Measurements from ENCODE around the gene NFS1.

Gene NFS1

DNA sequence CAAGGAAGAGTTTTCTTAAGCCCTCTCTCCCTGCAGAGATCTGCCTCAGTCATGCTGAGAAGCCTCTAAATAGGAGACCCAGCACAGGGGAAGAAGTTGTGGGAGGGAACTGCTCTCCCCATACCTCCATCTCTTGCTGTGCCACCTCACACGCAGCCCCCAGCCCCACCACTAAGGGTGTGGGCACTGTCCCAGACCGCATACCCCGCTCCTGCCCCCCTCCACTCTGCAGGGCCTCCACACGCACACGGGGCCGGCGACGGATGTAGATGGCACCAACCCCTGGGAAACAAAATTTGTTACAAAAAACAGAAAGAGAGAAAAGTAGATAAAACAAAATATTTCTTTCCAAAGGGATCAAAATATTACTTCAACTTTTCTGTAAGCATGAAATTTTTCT, 24.2 kb downstream of the NFS1 start:
- no peak for DNase-seq (ENCODE audit: low read depth)

DNA sequence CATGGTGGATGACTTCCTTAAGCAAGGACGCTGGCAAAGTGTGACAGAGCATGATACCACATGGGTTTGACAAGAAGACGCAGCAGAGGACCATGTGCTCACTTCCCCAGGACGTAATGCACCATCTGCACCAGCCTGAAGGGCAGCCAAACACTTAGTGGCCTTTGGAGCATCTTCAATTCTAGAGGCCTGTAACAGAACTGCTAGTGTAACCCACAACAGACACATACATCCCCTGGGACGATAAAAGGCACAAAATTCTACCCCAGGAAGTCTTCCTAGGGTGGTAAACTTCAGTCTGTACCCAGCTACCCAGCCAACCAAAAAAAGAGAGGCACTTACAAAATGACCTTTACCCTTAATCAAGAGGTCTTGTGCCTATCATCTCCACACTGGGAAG, 25.3 kb downstream of the NFS1 start:
- DNase-seq (ENCODE audit: low read depth), result no peak

DNA sequence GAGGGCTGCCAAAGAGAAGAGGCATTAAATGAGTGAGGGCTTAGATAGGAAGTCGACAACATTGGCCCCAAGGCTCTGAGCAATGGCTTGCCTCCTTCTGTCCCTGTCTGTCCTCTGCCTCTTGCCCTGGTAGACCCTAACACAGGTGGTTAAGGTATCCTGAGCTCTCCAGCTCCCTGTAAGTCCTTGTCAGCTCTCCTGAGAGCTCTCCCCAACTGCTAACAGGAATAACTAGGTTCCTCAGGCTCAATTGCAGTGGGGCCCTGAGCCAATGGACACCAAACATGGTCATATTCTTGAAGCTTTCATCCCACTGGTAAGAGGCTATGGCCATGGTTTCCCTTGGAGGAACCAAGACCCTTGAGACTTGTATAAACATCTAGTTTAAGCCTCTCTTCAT, 29.5 kb downstream of the NFS1 start:
- DNase-seq (ENCODE audit: low read depth), result no peak

DNA sequence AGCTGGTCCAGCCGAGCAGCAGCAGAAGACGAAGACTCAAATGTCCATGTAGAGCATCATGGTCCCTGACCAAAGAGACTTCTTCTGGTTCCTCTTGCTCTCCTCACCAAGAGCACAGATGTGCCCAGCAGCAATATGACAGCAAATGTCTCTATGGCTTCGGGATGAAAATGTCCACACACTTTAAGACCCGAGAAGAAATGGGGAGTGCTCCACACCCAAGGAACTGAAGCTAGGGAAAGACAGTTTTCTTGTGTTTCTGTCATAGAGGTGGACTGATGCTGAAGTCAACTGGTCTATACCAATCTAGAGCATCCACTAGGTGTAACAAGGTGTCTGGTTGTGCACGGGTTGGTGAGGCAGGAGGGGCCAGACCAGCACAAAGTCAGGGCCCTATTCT, 29.9 kb downstream of the NFS1 start:
- no peak for DNase-seq (ENCODE audit: low read depth)

DNA sequence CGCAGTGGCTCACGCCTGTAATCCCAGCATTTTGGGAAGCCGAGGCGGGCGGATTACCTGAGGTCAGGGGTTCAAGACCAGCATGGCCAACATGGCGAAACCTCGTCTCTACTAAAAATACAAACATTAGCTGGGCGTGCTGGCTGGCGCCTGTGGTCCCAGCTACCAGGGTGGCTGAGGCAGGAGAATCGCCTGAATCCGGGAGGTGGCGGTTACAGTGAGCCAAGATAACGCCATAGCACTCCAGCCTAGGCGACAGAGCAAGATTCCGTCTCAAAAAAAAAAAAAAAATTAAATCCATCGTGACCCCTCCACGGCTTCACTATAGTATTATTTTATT, 33.2 kb downstream of the NFS1 start:
- no peak for DNase-seq (ENCODE audit: low read depth)

DNA sequence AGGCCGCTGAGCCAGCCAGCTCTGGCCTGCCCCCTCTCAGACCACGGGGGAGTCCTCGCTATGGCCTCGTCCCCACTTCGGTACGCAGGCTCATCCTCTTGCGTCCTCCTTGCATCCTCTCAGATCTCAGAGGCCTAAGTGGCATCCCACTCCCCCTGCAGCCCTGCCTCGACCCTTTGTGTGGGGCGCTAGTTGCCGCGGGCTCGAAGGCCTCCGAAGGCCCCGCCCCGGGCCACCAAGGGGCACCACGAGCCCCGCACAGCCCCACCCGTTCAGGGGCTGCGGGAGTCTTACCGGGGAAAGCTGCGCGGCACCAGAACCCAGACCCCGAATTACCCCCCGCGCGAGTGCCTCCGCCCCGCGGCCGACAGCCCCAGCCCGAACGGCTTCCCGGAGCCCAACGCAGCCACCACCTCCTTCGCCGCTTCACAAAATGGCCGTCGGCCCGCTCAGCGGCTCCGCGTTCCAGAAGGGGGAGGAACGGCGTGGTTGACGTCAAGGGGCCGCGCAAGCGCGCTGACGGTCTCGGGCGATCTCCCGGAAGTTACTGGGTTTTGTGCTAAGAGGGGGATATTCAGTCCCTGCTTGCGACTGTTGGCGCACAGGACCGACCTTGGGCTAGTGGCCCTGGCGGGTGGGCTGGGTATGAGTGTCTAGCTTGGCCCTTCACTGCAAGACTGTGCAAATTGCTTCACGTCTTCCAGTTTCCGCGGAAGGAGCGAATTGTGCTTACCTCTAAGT, 34.5 kb downstream of the NFS1 start, which contains the start of the genes CPNE1 and RBM12:
TSS of gene CPNE1 (minus strand) at position 435 of the 741 bp plus-strand sequence. CDS start 31,977 bp downstream, outside the sequence.
TSS of gene RBM12 (minus strand) at position 435 of the 741 bp plus-strand sequence. CDS start 9,578 bp downstream, outside the sequence.
- DNase-seq (ENCODE audit: low read depth), result peak; percentile 87

DNA sequence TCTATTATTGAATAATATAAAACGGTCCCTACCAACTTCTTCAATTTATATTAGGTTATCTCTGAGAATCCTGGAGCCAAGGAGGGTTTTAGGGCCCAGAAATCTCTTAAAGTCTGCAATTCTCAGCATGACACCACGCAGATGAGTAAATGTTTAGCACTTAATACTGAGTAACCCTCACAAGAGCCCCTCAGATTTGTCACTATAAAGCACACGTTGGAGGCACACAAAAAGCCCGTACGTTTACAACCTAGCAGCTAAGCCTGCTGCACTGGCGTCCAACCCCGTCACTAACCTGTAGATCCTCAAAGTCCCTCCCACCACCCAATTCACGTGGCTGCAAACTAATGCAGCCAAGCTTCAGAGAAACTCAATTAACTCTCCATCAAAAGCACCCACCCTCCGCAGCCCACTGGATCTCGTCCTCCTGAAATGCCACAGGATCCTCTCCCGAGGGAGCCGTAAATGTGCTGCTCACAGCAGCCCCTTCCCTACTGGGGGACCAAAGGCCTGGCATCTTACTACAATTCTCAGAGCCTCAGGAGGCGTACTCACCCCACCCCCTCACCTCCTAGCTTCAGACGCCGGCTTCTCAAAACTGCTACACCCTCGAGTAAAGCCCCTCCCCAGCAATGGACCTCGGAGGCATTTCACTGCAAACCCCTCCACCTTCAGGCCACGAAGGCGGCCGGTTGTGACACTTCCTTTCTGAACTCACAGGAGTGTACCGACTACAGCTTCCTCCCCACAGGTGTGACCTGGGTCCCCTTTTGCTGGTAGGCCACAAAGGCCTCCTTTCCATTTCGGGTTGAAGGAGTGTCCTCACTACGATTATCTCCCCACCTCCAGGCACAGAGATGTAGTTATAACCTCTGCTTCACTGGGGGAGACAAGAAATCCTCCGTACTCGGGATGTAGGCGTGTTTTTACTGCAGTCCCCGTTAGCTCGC, 35.4 kb downstream of the NFS1 start:
- peak; percentile 27 for DNase-seq (ENCODE audit: low read depth)

DNA sequence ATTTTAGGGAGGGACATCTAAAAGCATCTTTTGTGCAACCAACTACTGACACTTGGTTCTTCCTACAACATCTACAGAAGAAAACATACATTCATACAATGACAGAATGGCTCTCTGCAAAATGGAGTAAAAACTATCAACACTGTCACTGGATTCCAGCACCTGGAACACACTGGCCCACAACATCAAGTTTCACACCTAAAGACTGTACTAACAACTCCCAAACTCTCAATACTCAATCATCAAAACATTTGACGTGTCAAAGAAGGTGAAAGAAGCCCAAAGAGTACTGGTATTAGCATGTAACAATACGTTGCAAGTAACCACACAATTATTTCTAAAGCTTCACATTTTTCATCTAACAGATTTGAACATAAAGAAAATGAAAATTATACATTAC, 36.6 kb downstream of the NFS1 start:
- no peak for DNase-seq (ENCODE audit: low read depth)

DNA sequence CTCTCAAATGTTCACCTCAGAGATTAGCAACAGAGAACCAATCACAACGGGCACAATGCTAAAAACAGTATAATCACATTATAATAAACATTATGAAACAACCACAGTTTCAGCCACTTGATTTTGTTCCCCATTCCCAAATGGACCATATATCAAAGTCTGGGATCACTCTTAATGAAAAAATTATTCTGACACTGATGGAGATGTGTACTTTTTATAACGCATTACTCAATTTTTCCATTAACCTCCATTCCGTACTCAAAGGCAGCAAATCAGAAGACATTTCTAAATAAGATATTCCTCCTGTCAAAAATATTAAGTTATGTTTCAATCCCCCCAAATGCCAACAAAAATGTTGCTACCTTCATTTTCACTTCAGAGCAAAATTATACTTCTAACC, 37.2 kb downstream of the NFS1 start:
- no peak for DNase-seq (ENCODE audit: low read depth)

DNA sequence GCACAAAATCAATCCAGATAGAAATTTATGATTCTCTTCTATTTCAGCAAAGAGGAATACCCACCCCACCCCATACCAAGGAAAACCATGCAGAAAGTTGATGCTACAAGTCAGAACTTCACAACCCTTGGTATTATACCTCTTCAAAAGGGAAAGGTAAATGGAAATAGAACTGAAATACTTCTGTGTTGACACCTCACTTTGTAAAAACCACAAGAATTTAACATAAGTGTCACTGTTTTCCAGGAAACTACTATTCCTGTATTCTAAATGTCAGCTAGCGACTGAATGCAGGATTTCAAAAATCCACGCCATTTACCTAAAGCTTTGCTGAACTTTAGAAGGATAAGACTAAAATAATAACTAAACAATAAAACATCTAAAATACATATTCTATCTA, 38.1 kb downstream of the NFS1 start:
- peak; percentile 14 for DNase-seq (ENCODE audit: low read depth)

DNA sequence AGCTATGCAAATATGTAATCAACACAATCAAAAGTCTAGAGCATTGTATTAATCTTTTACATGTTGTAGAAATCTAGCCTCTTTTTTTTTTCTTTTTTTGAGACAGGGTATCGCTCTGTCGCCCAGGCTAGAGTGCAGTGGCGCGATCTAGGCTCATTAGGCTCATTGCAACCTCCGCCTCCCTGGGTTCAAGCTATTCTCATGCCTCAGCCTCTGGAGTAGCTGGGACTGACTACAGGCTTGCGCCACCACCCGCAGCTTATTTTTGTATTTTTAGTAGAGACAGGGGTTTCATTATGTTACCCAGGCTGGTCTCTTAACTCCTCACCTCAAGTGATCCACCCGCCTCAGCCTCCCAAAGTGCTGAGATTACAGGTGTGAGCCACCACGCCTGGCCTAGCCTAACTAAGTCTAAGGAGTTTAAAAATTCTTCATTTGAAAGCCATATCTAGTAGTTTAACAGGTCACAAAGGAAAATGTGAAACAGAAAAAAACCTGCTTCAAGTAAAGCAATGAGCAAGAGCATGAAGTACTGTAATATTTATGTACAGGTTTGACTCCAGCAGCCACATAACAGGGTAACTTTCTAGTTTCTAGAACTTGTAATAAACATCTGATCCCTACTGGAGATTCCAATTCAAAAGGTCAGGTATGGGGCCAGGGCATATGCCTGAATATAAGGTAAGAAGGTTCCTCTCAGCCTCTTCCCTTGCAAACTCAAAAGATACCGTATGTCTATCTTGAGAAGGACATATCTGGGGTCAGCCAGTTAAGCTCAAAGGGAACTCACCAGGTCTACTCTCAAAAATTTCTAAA, 38.8 kb downstream of the NFS1 start:
- DNase-seq (ENCODE audit: low read depth), result no peak

DNA sequence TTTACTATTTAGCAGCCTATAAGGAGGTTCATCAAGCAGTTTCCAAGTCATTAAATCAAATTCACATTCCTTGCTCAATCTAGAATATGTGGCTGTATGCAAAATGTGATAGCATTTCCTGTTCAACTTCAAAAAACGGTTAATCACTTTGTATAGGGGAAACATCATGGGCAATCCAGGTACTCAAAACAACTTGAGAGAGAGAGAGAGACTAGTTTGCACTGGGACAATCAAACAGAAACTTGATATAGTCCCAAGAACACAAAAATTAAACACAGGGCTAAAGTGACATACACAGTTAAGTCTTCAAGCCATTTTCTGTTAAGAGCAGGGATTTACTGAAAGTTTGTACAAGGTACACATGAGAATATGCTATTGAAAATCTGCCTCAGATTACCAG, 41.9 kb downstream of the NFS1 start:
- no peak for DNase-seq (ENCODE audit: low read depth)

DNA sequence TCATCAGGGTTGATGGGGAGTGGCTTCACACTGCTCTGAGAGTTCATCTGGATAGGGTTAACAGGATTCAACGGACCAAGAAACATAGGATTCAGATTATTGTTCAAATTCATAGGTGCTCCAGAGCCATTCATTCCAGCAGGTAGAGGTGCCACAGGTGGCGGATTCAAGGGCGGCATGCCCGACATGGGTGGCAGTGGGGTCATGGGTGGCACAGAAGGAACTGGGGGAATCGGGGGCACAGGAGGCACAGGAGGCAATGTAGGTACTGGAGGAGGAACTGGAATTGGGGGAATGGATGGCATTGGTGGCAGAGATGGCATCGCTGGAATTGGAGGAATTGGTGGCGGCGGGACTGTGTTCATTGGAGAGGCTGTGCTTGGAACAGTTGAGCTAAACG, 44.7 kb downstream of the NFS1 start:
- no peak for DNase-seq (ENCODE audit: low read depth)

DNA sequence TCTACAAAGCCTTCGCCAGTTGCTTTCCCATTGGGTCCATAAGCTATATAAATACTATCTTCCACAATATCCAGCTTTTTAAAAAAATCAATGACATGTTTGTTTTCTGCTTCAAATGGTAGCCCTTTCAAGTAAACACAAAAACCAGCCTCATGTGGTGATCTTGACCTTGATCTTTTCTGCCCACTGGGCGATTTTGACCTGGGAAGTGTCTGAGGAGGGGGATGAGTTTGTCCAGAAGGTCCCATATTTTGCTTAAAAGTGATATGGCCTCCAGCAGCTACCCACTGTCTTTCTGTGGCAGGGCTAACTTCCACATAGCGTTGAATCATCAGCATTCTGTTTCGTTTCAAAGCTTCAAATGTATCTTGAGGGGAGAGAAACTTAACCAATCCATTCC, 45.3 kb downstream of the NFS1 start:
- no peak for DNase-seq (ENCODE audit: low read depth)

DNA sequence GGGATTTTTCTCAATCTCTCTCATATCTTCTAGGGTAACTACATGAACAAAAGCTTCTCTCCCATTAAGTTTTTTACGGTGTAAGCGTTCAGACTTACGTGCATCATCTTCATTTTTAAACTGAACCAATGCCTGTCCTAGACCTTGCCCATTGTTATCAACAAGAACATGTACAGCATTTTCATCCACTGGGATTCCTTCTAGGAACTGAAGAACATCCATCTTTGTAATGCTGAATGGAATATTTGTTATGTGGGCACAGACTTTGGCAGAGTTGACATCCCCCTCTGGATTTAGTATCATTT, 45.8 kb downstream of the NFS1 start:
- DNase-seq (ENCODE audit: low read depth), result no peak

DNA sequence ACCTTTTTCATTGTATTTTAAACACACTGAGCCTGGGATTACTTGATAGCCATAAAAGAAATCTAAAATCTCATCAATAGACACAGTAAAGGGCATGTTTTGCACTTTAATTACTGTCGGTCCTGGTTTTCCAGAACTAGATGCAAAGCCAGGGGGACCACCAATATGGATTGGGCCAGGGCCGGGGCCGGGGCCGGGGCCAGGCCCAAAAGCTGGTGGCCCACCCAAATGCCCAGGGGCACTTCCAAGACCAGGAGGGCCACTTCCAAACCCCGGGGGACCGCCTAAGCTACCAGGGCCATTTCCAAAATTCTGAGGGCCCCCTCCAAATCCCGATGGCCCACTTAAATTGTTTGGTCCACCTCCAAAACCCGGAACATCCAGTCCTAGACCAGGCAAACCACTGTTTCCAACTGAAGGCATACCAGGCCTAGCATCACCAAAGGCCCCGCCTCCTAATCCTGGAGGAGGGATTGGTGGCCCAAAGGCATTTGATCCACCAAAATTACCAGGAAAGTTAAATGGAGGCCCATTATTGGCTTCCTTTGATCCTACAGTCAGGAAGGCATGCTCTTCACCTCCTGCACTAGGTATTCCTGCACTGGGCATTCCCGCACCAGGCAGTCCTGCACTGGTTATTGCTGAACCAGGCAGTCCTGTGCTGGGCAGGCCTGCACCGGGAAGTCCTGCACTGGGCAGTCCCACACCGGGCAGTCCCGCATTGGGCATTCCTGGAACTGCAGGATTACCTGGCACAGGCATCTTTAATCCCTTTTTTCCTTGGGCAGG, 46.3 kb downstream of the NFS1 start:
- DNase-seq (ENCODE audit: low read depth), result no peak

DNA sequence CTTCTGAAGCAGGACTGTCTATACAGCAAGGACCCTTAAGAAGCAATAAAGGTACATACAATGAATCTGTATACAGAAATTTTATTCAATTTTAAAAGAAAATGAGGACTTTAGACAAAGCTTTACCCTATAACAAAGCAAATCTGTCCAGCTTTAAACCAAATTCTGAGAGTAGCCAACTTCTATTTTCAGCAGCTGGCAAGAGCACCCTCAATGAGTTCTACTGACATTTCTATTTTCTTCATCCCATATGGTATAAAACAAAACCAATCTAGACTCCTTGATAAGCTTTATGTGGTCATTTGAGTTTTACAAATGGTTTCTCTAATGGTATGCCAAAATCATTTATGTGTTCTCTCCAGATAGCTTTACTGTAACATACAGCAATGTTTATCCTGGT, 47.2 kb downstream of the NFS1 start:
- no peak for DNase-seq (ENCODE audit: low read depth)

DNA sequence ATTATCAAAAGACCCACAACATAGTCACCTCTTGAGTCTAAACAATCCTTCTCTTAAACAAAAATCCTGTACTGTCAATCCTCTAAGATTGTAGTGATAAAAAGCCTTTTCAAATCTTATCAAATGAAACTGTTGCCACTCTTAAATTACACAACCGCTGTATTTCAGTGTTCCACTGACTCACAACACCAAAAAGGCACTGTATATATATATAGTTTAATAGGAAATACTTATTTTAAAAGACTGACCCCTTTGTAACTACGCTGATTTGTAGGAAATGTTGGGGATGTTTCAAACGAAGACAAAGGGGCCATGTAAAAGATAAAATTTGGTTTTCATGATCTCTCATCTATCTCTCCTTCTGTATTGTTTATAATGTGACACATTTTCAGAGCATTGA, 48.5 kb downstream of the NFS1 start:
- peak; percentile 18 for DNase-seq (ENCODE audit: low read depth)

DNA sequence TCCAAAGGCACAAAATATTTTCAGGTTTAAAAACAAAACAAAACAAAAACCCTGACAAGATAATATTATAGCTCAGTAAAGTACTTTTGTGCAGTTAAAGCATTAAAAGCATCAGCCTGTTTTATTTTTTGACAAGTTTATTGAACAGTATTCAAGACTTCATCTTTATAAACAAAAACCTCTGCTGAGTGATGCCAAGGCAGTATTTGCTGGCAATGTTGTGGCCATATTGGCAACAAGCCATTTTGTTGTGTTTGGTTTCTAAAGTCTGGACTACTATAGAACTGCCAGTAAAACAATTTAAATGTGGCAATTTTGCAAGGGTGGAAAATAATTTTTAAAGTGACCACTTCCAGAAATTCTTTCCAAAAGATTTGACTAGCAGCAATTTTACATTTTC, 50.3 kb downstream of the NFS1 start:
- DNase-seq (ENCODE audit: low read depth), result peak; percentile 14

DNA sequence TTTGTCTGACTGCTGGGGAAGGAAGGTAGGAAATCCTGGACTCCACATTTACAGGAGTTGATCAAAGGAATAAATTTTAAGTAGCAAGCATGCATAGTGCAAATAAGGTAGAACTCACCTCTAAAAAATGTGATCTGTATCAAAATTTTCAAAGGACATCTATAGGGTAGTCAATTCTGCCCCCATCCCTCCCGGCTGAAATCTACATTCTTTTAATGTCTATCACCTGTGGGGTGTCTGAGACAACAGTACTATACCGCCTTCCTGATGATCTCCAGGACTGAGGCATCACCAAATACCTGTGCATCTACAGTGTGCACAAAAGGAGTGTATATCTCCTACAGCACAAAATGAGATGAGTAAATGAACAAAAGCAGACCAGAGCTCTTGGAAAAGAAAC, 54.3 kb downstream of the NFS1 start:
- DNase-seq (ENCODE audit: low read depth), result no peak

DNA sequence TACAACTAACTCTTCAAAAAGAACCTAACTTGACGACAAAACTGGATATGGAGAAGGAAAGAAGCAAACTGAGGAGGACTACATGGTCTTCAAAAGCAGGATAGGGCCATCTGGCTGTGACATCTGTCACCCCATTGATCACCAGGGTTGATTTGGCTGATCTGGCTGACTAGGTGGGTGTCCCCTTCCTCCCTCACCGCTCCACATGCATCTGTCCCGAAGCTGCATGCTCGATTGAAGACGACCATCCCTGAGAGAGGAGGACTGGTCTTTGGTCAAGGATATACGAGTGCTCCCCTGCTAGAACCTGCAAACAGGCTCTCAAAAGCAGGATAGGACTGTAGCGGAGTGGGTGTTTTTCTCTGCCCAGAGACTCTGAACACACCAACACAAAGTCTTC, 56.1 kb downstream of the NFS1 start:
- DNase-seq (ENCODE audit: low read depth), result no peak

DNA sequence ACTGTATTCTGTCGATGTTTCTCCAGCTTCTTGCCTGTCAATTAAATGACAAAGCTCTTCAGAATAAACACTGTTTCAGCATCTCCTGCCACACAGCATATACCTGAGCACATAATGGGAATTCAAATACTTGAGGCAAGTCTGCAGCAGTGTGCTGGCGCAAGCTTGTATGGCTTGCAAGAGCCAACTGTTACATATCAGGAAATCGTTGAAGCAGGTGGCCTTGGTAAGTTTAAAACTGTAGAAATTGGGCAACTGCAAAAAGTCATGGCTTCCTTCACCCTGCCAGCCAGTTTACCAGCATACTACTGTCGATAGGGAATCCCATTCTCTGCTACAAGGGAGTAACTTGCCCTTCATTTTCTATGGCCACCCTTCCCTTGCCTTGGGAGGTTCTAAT, 57.4 kb downstream of the NFS1 start:
- DNase-seq (ENCODE audit: low read depth), result no peak
